IPS DF 4.7 (cell line): ENCODE data around the gene CRYAA.
"Not testable (repeated sequence)": the region's sequence is repeated elsewhere in the genome, so short reads cannot be mapped to it uniquely, and the experiment has no call there.

ENCODE experiments used
- DNase-seq: peaks from one replicate; pipeline ENCODE4 v3.0.0-alpha.2; 2013; ENCODE audit warnings: low spot score; ENCODE audit errors: extremely low read depth

The CRYAA gene

GRCh38 chr21:43168708-43169107, at the start of gene CRYAA:
Gene CRYAA (plus strand): TSS chr21:43169008. CDS start chr21:43169100, 92 bp downstream.
- DNase-seq = not testable (repeated sequence)

GRCh38 chr21:43130094-43130493, 38.7 kb upstream of the CRYAA start:
- not testable (repeated sequence) for DNase-seq

GRCh38 chr21:43134520-43134919, 34.3 kb upstream of the CRYAA start:
- DNase-seq = not testable (repeated sequence)

- not testable (repeated sequence) for DNase-seq
Measured at GRCh38 chr21:43138944-43139343, 29.9 kb upstream of the CRYAA start.

- DNase-seq = not testable (repeated sequence)
Measured at GRCh38 chr21:43141407-43141806, 27.4 kb upstream of the CRYAA start.

- not testable (repeated sequence) for DNase-seq
Measured at GRCh38 chr21:43146637-43147036, 22.2 kb upstream of the CRYAA start.

GRCh38 chr21:43147999-43148398, 20.8 kb upstream of the CRYAA start:
- DNase-seq = not testable (repeated sequence)

- not testable (repeated sequence) for DNase-seq
Measured at GRCh38 chr21:43149344-43149743, 19.5 kb upstream of the CRYAA start.

GRCh38 chr21:43153601-43154000, 15.2 kb upstream of the CRYAA start:
- DNase-seq = not testable (repeated sequence)

- not testable (repeated sequence) for DNase-seq
Measured at GRCh38 chr21:43159279-43160175, 9.3 kb upstream of the CRYAA start.

GRCh38 chr21:43161826-43162707, 6.7 kb upstream of the CRYAA start:
- not testable (repeated sequence) for DNase-seq

GRCh38 chr21:43162708-43163205, 6.1 kb upstream of the CRYAA start:
- DNase-seq = not testable (repeated sequence)

- DNase-seq = not testable (repeated sequence)
Measured at GRCh38 chr21:43164823-43165222, 4.0 kb upstream of the CRYAA start.

GRCh38 chr21:43165734-43166133, 3.1 kb upstream of the CRYAA start:
- not testable (repeated sequence) for DNase-seq

GRCh38 chr21:43169230-43169886, 550 bp downstream of the CRYAA start:
- DNase-seq = not testable (repeated sequence)

- DNase-seq = not testable (repeated sequence)
Measured at GRCh38 chr21:43169891-43170290, 1.1 kb downstream of the CRYAA start.

- DNase-seq = not testable (repeated sequence)
Measured at GRCh38 chr21:43172812-43173211, 4.0 kb downstream of the CRYAA start.

GRCh38 chr21:43173438-43173837, 4.6 kb downstream of the CRYAA start:
- not testable (repeated sequence) for DNase-seq

- not testable (repeated sequence) for DNase-seq
Measured at GRCh38 chr21:43173930-43174329, 5.1 kb downstream of the CRYAA start.

- DNase-seq = not testable (repeated sequence)
Measured at GRCh38 chr21:43174998-43175397, 6.2 kb downstream of the CRYAA start.

GRCh38 chr21:43176621-43177020, 7.8 kb downstream of the CRYAA start:
- not testable (repeated sequence) for DNase-seq
